ENCODE results near the gene MED28. TPM values are rescaled to one million over a fixed set of nuclear protein-coding genes. Genes with fewer than 3 reads are reported as not detected.
"Not testable (repeated sequence)": the region's sequence is repeated elsewhere in the genome, so short reads cannot be mapped to it uniquely, and the experiment has no call there.

MED28 gene
- total and polyA plus RNA-seq, 11 donors, result 4.4 to 22.1 (median 15.0) TPM

DNA sequence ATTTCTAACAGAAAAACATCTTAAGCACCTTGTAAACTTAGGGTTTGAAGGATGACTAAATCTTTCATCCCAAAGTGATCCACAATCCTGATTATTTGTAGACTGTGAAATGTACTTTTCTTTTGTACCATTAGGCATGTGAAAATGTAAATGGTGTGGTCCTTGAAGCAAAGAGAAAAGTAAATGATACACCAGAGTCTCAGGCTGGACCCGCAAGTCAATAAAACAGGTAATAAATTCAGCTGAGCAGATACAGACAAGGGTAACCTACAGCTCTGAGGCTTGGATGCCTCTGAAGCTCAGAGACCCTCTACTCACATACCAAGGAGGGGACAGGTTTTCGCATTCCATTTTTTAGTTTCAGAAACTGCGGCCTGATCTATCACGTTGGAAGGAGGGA lies 40.2 kb upstream of the MED28 start:
- no peaks in the 10 kb centered on the region for H3K27me3 ChIP-seq

DNA sequence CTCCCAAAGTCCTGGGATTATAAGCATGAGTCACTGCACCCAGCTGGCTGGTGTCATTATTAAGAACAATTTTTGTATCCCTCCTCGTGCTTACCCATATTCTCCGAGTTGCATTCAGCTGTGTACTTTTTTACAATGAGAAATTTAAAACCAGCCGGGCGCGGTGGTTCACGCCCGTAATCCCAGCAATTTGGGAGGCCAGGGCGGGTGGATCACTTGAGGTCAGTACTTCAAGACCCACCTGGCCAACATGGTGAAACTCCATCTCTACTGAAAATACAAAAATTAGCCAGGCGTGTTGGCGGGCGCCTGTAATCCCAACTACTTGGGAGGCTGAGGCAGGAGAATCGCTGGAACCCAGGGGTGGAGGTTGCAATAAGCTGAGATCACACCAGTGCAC lies 39.3 kb upstream of the MED28 start:
- not testable (repeated sequence) for H3K27me3 ChIP-seq, H3K27ac ChIP-seq, DNase-seq, H3K9me3 ChIP-seq, ATAC-seq, H3K4me3 ChIP-seq
- H3K36me3 ChIP-seq, result peaks cover 0 to 12% (median 5%) of the 10 kb centered on the region in 9 donors
- WGBS, 4 donors, result 97 to 98% (median 97%) methylated on average over 12 of the region's 12 CpGs
- H3K4me1 ChIP-seq, result peaks cover 0 to 29% (median 20%) of the 10 kb centered on the region in 12 donors
- intact Hi-C loops (cut with DNase I), result loop anchor here in 6 of 10 donors (5.0 to 10.0 kb wide), 4 partner anchors 37 to 230 kb away; partner anchors contain the start of genes MED28 (in 2 of the 6) and QDPR (in 2 of the 6)

More for the DNA sequence above, 40.2 kb upstream of the MED28 start:
- Histone ChIP-seq H3K36me3 (peaks cover 0 to 5% (median 0%) of the 10 kb centered on the region in 9 donors), H3K9me3 (no peaks in the 10 kb centered on the region), H3K4me1 (peaks cover 0 to 21% (median 16%) of the 10 kb centered on the region in 12 donors), H3K4me3 (no peak overlapping the region), H3K27ac (no peak overlapping the region)
- intact Hi-C loops (cut with DNase I), result loop anchor here in 2 of 10 donors (10.0 kb wide), 1 partner anchor 231 kb away; no protein-coding TSS in a partner anchor
- 94 to 95% (median 94%) methylated on average over 4 of the region's 4 CpGs for WGBS, 4 donors
- no peak for DNase-seq
- ATAC-seq, result no peak
- TF ChIP-seq POLR2A (IDR thresholded peaks at IDR 0.05), result no peak
- TF ChIP-seq, protein P1, sequence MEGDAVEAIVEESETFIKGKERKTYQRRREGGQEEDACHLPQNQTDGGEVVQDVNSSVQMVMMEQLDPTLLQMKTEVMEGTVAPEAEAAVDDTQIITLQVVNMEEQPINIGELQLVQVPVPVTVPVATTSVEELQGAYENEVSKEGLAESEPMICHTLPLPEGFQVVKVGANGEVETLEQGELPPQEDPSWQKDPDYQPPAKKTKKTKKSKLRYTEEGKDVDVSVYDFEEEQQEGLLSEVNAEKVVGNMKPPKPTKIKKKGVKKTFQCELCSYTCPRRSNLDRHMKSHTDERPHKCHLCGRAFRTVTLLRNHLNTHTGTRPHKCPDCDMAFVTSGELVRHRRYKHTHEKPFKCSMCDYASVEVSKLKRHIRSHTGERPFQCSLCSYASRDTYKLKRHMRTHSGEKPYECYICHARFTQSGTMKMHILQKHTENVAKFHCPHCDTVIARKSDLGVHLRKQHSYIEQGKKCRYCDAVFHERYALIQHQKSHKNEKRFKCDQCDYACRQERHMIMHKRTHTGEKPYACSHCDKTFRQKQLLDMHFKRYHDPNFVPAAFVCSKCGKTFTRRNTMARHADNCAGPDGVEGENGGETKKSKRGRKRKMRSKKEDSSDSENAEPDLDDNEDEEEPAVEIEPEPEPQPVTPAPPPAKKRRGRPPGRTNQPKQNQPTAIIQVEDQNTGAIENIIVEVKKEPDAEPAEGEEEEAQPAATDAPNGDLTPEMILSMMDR (IDR thresholded peaks at IDR 0.05), result no peak

DNA sequence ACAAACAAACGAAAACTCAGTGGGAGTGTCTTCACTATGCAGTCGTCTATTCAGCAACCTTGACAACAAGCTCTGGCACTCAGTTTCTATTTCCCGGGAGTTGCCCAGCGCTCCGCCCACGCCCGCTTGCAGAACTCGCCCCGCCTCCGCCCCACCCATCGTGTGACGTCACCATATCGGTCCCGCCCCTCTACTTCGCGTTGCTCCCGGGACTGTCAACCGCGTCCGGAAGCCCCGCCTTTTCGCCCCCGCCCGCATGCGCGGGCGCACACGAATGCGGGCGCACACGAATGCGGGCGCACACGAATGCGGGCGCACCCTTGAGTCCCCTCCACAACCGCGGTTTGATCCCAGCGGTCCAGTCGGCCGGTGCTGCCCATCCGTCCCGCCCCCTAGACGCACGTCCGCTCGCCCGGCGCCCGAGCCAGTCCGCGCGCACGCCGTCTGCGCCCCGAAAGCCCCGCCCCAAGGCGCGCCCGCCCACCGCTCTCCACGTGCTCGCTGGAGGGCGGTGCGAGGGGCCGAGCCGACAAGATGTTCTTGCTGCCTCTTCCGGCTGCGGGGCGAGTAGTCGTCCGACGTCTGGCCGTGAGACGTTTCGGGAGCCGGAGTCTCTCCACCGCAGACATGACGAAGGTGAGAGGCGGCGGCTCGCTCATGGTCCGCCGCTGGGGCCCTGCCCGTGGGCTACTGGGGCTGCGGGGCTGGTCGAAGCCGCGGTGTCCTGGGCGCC lies 37.3 kb upstream of the MED28 start, which contains the start of gene LAP3:
TSS of gene LAP3 (plus strand) at position 267 of the 733 bp plus-strand sequence. CDS start at position 535, 268 bp downstream.
- Histone ChIP-seq H3K27me3 (no peaks in the 10 kb centered on the region), H3K9me3 (no peaks in the 10 kb centered on the region), H3K4me1 (peaks cover 0 to 46% (median 34%) of the 10 kb centered on the region in 12 donors), H3K4me3 (peak within 1 kb of the TSS; percentile 47 to 96 (median 82)), H3K36me3 (peaks cover 0 to 28% (median 16%) of the 10 kb centered on the region in 9 donors), H3K27ac (peak within 1 kb of the TSS; percentile 89 to 96 (median 94))
- intact Hi-C loops (cut with DNase I), result loop anchor here in 7 of 10 donors (1.0 to 10.0 kb wide), 7 partner anchors 35 to 233 kb away; partner anchors contain the start of genes MED28 (in 6 of the 7), QDPR (in 2 of the 7), DCAF16 (in 1 of the 7) and NCAPG (in 1 of the 7)
- peak; percentile 93 to 99 (median 96) for ATAC-seq
- 0 to 1% (median 0%) methylated on average over 40 to 91 of the region's 91 CpGs for WGBS, 4 donors
- DNase-seq, result peak; percentile 97 to 99 (median 98)
- TF ChIP-seq, protein P1 (IDR thresholded peaks at IDR 0.05), result peak in 1 of 12 donors; percentile 14
- peak; percentile 21 to 94 for TF ChIP-seq POLR2A (IDR thresholded peaks at IDR 0.05)

DNA sequence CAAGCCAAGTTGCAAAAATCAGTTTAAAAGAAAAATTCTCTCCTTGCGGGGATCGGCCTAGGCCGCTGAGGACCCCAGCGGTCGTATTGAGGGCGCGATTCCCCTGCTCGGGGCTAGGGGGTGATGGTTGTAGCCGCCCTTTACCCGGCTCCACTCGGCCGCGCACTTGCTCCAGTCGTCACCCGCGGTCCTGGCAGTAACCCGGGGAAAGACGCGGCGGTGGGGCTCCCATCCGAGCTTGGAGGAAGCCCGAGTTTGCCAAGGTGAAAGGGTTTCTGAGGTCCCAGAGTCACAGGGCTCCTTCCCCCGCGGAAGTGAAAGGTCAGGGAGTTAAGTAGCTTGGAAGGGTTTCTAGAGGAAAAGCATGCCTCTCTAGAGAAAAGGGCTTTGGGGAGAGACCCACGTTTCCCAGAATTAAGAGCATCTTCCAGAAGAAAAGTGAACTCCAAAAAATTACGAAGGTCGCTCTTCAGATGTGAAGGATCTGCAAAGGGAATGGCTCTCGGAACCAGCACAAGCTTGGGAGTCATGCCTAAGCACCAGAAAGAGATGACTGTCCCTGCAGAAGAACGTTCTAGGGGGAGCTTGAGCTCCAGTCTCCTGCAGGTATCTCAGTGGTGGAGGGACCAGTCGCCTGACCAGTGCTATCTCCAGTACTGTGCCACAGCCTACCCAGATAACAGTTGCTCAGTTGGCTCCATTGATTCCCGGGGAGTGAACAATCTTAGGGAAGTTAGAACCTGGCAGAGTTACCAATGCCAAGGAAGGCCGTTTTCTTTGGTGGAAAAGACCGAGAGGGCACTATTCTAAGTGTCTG lies 36.6 kb upstream of the MED28 start:
- no peaks in the 10 kb centered on the region for H3K9me3 ChIP-seq
- peak overlapping the region; percentile 89 to 96 (median 94) for H3K27ac ChIP-seq
- peak; percentile 54 to 79 (median 61) for DNase-seq
- H3K36me3 ChIP-seq, result peaks cover 0 to 36% (median 24%) of the 10 kb centered on the region in 9 donors
- H3K4me3 ChIP-seq, result peak overlapping the region; percentile 47 to 96 (median 82)
- peak in 3 of 4 donors; percentile 12 to 24 (median 22) for ATAC-seq
- peaks cover 0 to 54% (median 37%) of the 10 kb centered on the region in 12 donors for H3K4me1 ChIP-seq
- TF ChIP-seq POLR2A (IDR thresholded peaks at IDR 0.05), result no peak
- TF ChIP-seq, protein P1 (IDR thresholded peaks at IDR 0.05), result peak in 1 of 12 donors; percentile 3
- intact Hi-C loops (cut with DNase I), result loop anchor here in 7 of 10 donors (1.0 to 10.0 kb wide), 7 partner anchors 34 to 232 kb away; partner anchors contain the start of genes MED28 (in 6 of the 7), QDPR (in 2 of the 7), DCAF16 (in 1 of the 7) and NCAPG (in 1 of the 7)
- WGBS, 4 donors, result 5 to 8% (median 7%) methylated on average over 16 to 33 of the region's 33 CpGs
- H3K27me3 ChIP-seq, result no peaks in the 10 kb centered on the region
